GM04504 (cell line): ENCODE data around the gene MUC4.
"Not testable (repeated sequence)": the region's sequence is repeated elsewhere in the genome, so short reads cannot be mapped to it uniquely, and the experiment has no call there.

Experiments used
- DNase-seq: peaks from one replicate; pipeline ENCODE4 v3.0.0-alpha.2; 2012; ENCODE audit warnings: low read depth

MUC4 gene

GRCh38 chr3:195788711-195789581 is 22.8 kb downstream of the MUC4 start:
- DNase-seq = no peak

- not testable (repeated sequence) for DNase-seq
Observed at GRCh38 chr3:195785781-195786405, 25.8 kb downstream of the MUC4 start.

GRCh38 chr3:195784031-195784430 is 27.7 kb downstream of the MUC4 start:
- DNase-seq = not testable (repeated sequence)

- DNase-seq = not testable (repeated sequence)
Observed at GRCh38 chr3:195781236-195781635, 30.5 kb downstream of the MUC4 start.

- DNase-seq = no peak
Observed at GRCh38 chr3:195777975-195778374, 33.8 kb downstream of the MUC4 start.

- peak; percentile 4 for DNase-seq
Observed at GRCh38 chr3:195774917-195775316, 36.8 kb downstream of the MUC4 start.

GRCh38 chr3:195773956-195774537 is 37.7 kb downstream of the MUC4 start:
- DNase-seq = no peak

GRCh38 chr3:195771646-195772300 is 40.0 kb downstream of the MUC4 start:
- no peak for DNase-seq

GRCh38 chr3:195770841-195771645 is 40.7 kb downstream of the MUC4 start:
- not testable (repeated sequence) for DNase-seq

GRCh38 chr3:195770081-195770840 is 41.5 kb downstream of the MUC4 start:
- DNase-seq = no peak

- no peak for DNase-seq
Observed at GRCh38 chr3:195769551-195769950, 42.2 kb downstream of the MUC4 start.

- DNase-seq = no peak
Observed at GRCh38 chr3:195768831-195769303, 42.9 kb downstream of the MUC4 start.

GRCh38 chr3:195768414-195768813 is 43.3 kb downstream of the MUC4 start:
- no peak for DNase-seq

GRCh38 chr3:195767792-195768191 is 43.9 kb downstream of the MUC4 start:
- DNase-seq = no peak

GRCh38 chr3:195766671-195767070 is 45.1 kb downstream of the MUC4 start:
- no peak for DNase-seq

GRCh38 chr3:195764961-195765706 is 46.6 kb downstream of the MUC4 start:
- DNase-seq = no peak

- DNase-seq = no peak
Observed at GRCh38 chr3:195763843-195764825, 47.6 kb downstream of the MUC4 start.

- DNase-seq = no peak
Observed at GRCh38 chr3:195763076-195763830, 48.5 kb downstream of the MUC4 start.
